Mesodermal cell (in vitro differentiated cells): ENCODE measurements around the gene LRRC70. TPM values are rescaled to one million over a fixed set of nuclear protein-coding genes. Genes with fewer than 3 reads are reported as not detected.

Experiments
- H3K27ac ChIP-seq: 2 replicates; pipeline ENCODE4 v1.7.0; 2013; ENCODE audit warnings: mild to moderate bottlenecking, low read depth, low read length, moderate library complexity; ENCODE audit not compliant: severe bottlenecking
- H3K36me3 ChIP-seq: 2 replicates; pipeline ENCODE4 v1.7.1; 2013; ENCODE audit warnings: mild to moderate bottlenecking, low read length, moderate library complexity; ENCODE audit not compliant: control insufficient read depth, insufficient read depth
- H3K4me1 ChIP-seq: one replicate; pipeline ENCODE4 v1.7.1; 2013; ENCODE audit warnings: mild to moderate bottlenecking, low read length; ENCODE audit not compliant: insufficient read depth, control insufficient read depth, poor library complexity, severe bottlenecking
- H3K4me3 ChIP-seq: 2 replicates; pipeline ENCODE4 v1.7.0; 2013; ENCODE audit warnings: low read length, control low read depth, mild to moderate bottlenecking; ENCODE audit not compliant: insufficient read depth, poor library complexity, severe bottlenecking; ENCODE audit errors: extremely low read depth
- H3K9me3 ChIP-seq: 2 replicates; pipeline ENCODE4 v1.7.1; 2013; ENCODE audit warnings: mild to moderate bottlenecking, low read length, moderate library complexity; ENCODE audit not compliant: control insufficient read depth
- WGBS, 2 experiments: methylation state at CpG; one replicate each; pipeline ENCODE4 v1.1.5; 2013; ENCODE audit warnings: missing lambda C conversion rate in 2 of 2; ENCODE audit not compliant: insufficient coverage in 2 of 2; 5-methylcytosine and 5-hydroxymethylcytosine counted together
- polyA plus RNA-seq, 2 experiments: library from polyadenylated mRNA; stranded (reverse); fragments of 50-300 nt; gene quantifications; one replicate each; pipeline ENCODE4 v1.2.3, GENCODE V29; 2013

LRRC70 gene, protein sequence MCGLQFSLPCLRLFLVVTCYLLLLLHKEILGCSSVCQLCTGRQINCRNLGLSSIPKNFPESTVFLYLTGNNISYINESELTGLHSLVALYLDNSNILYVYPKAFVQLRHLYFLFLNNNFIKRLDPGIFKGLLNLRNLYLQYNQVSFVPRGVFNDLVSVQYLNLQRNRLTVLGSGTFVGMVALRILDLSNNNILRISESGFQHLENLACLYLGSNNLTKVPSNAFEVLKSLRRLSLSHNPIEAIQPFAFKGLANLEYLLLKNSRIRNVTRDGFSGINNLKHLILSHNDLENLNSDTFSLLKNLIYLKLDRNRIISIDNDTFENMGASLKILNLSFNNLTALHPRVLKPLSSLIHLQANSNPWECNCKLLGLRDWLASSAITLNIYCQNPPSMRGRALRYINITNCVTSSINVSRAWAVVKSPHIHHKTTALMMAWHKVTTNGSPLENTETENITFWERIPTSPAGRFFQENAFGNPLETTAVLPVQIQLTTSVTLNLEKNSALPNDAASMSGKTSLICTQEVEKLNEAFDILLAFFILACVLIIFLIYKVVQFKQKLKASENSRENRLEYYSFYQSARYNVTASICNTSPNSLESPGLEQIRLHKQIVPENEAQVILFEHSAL
- 4.3 TPM for polyA plus RNA-seq (2013, experiment 1 of 2)
- 3.4 TPM for polyA plus RNA-seq (2013, experiment 2 of 2)

DNA sequence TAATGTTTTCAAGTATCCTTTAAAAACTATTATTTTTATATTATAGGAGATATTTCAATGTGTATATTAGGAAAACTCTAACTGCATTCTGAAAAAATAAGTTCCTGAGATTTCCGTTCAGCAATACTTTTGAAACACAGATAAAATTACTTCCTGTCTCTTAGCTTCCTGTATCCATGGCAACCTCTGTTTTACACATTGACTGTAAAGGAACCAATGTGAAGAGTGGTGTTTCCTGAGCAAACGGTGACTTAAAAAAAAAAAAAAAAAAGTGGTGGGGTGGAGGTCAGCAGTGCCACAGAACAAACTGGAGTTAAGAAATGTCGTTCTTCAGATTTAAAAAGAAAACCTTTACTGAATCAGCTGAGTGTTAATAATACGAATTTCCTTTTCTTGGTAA is at the start of gene LRRC70:
LRRC70 (plus strand) TSS at position 280 of the 400 bp plus-strand sequence. CDS start 620 bp downstream, outside the sequence.
- Histone ChIP-seq H3K4me3 (peak within 1 kb of the TSS; percentile 20), H3K36me3 (no peaks in the 10 kb centered on the region), H3K4me1 (peaks cover 11% of the 10 kb centered on the region), H3K9me3 (no peaks in the 10 kb centered on the region), H3K27ac (no peak within 1 kb of the TSS)
- WGBS, 2 experiments: no CpG with 5 or more reads among the region's 4 CpGs

DNA sequence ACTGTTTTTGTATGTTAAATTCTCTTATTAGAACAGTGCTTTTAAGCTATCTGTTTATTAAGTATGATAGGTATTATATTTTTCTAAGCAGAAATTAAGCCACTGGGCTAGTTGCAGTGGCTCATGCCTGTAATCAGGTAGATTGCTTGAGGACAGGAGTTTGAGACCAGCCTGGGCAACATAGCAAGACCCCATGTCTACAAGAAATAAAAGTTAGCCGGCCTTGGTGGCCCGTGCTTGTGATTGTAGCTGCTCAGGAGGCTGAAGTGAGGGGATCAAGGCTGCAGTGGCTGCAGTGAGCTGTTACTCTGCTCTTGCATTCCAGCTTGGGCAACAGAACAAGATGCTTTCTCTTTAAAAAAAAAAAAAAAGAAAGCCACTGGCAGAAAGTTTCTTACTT is 45.0 kb upstream of the LRRC70 start:
- H3K27ac ChIP-seq: no peak overlapping the region
- no peaks in the 10 kb centered on the region for H3K4me1 ChIP-seq
- H3K9me3 ChIP-seq: no peaks in the 10 kb centered on the region
- H3K36me3 ChIP-seq: peaks cover 26% of the 10 kb centered on the region
- WGBS, 2 experiments: 86 to 100% methylated on average over 1 to 2 of the region's 2 CpGs
- no peak overlapping the region for H3K4me3 ChIP-seq

GRCh38 chr5:62534461-62535236 is 44.0 kb upstream of the LRRC70 start:
- no peaks in the 10 kb centered on the region for H3K9me3 ChIP-seq
- no peak overlapping the region for H3K27ac ChIP-seq
- no peak overlapping the region for H3K4me3 ChIP-seq
- no peaks in the 10 kb centered on the region for H3K4me1 ChIP-seq
- no CpG with 5 or more reads among the region's 4 CpGs for WGBS, 2 experiments
- H3K36me3 ChIP-seq: peaks cover 35% of the 10 kb centered on the region

DNA sequence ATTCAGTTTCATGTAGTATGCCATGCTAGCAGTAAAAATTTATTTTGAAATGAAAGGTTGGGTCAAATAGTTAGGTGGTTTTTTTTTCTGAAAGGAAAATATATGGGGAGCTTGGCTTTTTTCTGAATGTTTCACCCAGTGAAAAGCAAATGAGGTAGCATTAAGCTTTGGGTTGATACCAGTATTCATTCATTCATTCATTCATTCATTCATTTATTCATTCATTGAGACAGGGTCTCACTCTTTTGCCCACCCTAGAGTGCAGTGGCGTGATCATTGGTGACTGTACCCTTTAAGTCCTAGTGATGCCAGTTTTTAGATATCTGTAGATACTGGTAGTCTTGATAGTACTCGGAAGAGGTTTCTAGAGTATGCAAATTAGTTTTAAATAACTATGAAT is 42.4 kb upstream of the LRRC70 start:
- no peaks in the 10 kb centered on the region for H3K9me3 ChIP-seq
- peaks cover 35% of the 10 kb centered on the region for H3K36me3 ChIP-seq
- no peaks in the 10 kb centered on the region for H3K4me1 ChIP-seq
- H3K27ac ChIP-seq: no peak overlapping the region
- no CpG with 5 or more reads among the region's 2 CpGs for WGBS, 2 experiments
- no peak overlapping the region for H3K4me3 ChIP-seq

DNA sequence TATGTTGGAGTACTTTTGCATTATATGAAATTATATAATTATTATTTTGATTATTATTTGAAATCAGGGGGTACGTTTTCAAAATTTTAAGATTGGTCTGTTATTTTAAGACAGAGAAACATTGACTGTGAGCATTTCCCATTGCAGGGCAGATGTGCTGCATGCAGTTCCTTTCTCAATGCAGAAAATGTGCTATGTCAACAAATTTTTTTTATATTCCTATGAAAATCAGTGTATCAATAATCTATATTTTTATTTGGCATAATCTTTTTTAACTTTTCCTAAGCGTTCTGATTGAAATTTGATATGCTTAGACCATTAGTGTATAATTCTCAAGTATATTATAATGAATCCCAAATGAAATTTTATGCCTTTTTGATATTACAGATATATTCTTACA is 41.8 kb upstream of the LRRC70 start:
- Histone ChIP-seq H3K4me1 (no peaks in the 10 kb centered on the region), H3K9me3 (no peaks in the 10 kb centered on the region), H3K27ac (no peak overlapping the region), H3K4me3 (no peak overlapping the region), H3K36me3 (peaks cover 36% of the 10 kb centered on the region)
- no CpG with 5 or more reads among the region's 2 CpGs for WGBS, 2 experiments

DNA sequence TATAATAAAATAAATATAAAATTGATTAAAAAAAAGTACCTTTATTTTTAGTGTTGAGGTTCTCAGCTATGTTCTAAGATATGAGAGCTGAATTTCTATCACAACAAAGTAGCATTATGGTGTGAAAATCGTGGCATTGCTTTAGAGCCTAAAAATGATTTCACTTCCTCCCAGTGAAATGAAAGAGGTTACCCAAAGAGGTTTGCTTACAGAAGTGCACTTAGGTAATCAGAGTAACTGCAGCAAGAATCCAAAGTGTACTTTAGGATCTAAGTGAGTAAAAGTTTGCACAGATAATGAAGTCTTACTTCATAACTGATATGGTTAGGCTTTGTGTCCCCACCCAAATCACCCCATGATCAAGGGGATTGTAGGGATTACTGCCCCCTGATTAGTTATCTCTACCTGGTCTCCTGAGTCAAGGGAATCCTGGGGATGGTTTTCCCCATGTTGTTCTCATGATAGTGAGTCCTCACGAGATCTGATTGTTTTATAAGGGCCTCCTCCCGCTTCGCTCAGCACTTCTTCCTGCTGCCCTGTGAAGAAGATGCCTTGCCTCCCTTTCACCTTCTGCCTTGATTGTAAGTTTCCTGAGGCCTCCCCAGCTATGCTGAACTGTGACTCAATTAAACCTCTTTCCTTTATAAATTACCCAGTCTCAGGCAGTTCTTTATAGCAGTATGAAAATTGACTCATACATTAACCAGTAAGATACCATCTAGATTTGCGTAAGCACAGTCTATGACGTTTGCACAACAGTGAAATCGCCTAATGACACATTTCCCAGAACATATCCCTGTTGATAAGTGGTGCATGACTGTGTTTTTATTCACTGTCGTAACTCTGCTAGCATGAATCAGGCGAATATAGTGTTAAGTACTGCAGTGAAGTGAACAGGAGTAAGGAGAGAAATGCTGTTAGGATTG is 40.3 kb upstream of the LRRC70 start:
- WGBS, 2 experiments: 83 to 96% methylated on average over 6 to 8 of the region's 9 CpGs
- peak overlapping the region; percentile 16 for H3K27ac ChIP-seq
- no peaks in the 10 kb centered on the region for H3K9me3 ChIP-seq
- H3K4me1 ChIP-seq: no peaks in the 10 kb centered on the region
- peaks cover 32% of the 10 kb centered on the region for H3K36me3 ChIP-seq
- no peak overlapping the region for H3K4me3 ChIP-seq

- no peaks in the 10 kb centered on the region for H3K4me1 ChIP-seq
- H3K36me3 ChIP-seq: peaks cover 34% of the 10 kb centered on the region
- no peak overlapping the region for H3K4me3 ChIP-seq
- WGBS, 2 experiments: no CpG with 5 or more reads among the region's 1 CpG
- H3K27ac ChIP-seq: no peak overlapping the region
- no peaks in the 10 kb centered on the region for H3K9me3 ChIP-seq
Measured at GRCh38 chr5:62542720-62543119, 35.9 kb upstream of the LRRC70 start.

DNA sequence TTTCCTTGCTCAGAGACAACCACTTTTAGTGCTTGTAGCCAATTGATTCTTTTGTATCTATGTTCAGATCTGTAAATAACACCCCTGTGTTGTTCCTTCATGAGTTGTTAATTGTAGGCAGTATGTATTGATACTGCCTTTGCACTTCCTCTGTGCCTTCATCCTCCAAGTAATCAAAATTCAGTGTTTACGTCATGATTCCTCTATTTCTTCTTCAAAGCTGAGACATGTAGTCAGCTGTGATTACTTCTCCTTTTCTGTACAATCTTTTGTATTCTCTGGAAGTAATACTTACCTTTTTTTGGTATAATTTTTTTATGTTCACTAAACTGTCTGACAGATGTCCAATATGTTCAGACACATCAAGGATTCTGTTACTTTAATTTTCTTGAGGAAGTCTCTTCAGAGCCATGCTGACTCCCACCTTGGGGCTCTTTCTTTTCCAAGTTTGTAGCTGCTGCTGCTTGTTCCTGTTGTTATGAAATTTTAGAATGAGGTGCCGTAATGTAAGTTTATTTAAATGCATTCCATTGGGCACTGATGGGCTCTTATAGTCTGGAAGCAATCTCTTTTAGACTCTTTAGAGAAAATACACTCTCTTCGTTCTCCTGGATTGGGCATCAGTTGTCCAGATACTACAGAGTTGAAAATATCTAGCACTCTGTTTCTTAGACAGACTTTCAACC is 30.5 kb upstream of the LRRC70 start:
- no peak overlapping the region for H3K27ac ChIP-seq
- 100% methylated on average over 1 of the region's 3 CpGs for WGBS, 2 experiments
- H3K9me3 ChIP-seq: no peaks in the 10 kb centered on the region
- no peak overlapping the region for H3K4me3 ChIP-seq
- H3K4me1 ChIP-seq: no peaks in the 10 kb centered on the region
- peaks cover 15% of the 10 kb centered on the region for H3K36me3 ChIP-seq

DNA sequence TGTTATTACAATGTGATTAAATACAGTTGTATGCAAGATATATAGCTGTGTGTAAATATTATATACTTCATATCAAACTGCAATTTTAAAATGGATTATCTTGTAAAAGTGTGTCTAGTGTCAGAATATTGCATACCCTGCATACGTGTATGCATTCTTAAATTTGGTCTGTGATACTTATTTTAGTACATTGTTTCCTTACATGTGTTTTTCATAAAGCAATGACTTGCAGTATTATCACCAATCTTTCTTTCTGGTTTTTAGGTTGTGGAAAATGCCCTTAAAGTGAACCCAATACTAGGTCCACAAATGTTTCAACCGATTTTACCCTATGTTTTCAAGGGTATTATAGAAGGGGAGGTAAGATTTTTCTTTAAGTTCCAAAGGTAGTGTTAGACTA is 28.5 kb upstream of the LRRC70 start:
- Histone ChIP-seq H3K4me3 (no peak overlapping the region), H3K36me3 (peaks cover 16% of the 10 kb centered on the region), H3K9me3 (no peaks in the 10 kb centered on the region), H3K4me1 (no peaks in the 10 kb centered on the region), H3K27ac (no peak overlapping the region)
- WGBS, 2 experiments: no CpG with 5 or more reads among the region's 2 CpGs

GRCh38 chr5:62555930-62556329 is 22.7 kb upstream of the LRRC70 start:
- no peak overlapping the region for H3K4me3 ChIP-seq
- no peaks in the 10 kb centered on the region for H3K9me3 ChIP-seq
- no peaks in the 10 kb centered on the region for H3K4me1 ChIP-seq
- H3K36me3 ChIP-seq: peaks cover 37% of the 10 kb centered on the region
- no peak overlapping the region for H3K27ac ChIP-seq
